GM12878 (cell line): Measurements from ENCODE around the gene FAM120A. TPM values are rescaled to one million over a fixed set of nuclear protein-coding genes. Genes with fewer than 3 reads are reported as not detected.

Experiments
- ATAC-seq: fragments of 200-7000 bp; cut with Tn5 transposase; 3 replicates; pipeline ENCODE4 v1.9.1; 2020; ENCODE audit warnings: mild to moderate bottlenecking, moderate library complexity
- BruUV-seq: library from RNA; stranded (reverse); fragments of 400-500 nt; replicated peaks from 2 replicates; lab custom pipeline; 2021; lab: Mats Ljungman, UMichigan
- CTCF ChIA-PET: fragments of 300-600 bp; sonication (Branson Sonifier 250); formaldehyde crosslinking; extraction: SDS; loops from one replicate; lab custom pipeline; 2021; ENCODE audit warnings: inconsistent platforms; lab: Yijun Ruan, JAX
- POLR2A ChIA-PET: fragments of 350-600 bp; formaldehyde crosslinking; extraction: SDS; loops from one replicate; lab custom pipeline; 2021; ENCODE audit warnings: inconsistent platforms; lab: Charles Lee
- RAD21 ChIA-PET: fragments of 300-600 bp; sonication (Branson Sonifier 250); formaldehyde crosslinking; loops from one replicate; lab custom pipeline; 2023; ENCODE audit warnings: antibody characterized with exemption; ENCODE audit not compliant: unreplicated experiment; lab: Charles Lee
- SMC1A ChIA-PET: fragments of 300-600 bp; sonication (Branson Sonifier 250); formaldehyde crosslinking; loops from one replicate; lab custom pipeline; 2023; ENCODE audit not compliant: unreplicated experiment, uncharacterized antibody; lab: Charles Lee
- DNase-seq: peaks from one replicate; pipeline ENCODE4 v3.0.0-alpha.2; 2011; ENCODE audit warnings: low read depth, low spot score
- FAIRE-seq: peaks from 3 replicates; lab custom pipeline; 2011; peaks lifted over from hg19 to GRCh38; lab: Jason Lieb, UNC
- H2AFZ ChIP-seq: 2 replicates; pipeline ENCODE4 v1.6.0; 2011; ENCODE audit warnings: low read depth, low read length, control low read depth; ENCODE audit not compliant: control insufficient read depth
- H3K27ac ChIP-seq: 2 replicates; pipeline ENCODE4 v1.5.1; 2011; ENCODE audit warnings: control low read depth; ENCODE audit not compliant: control insufficient read depth, insufficient read depth
- H3K27me3 ChIP-seq, 2 experiments: replicated peaks in 1 of 2; 2 replicates each; pipeline versions ENCODE4 v1.6.0 to v1.6.1; 2011; ENCODE audit warnings: low read length in 1 of 2; ENCODE audit not compliant: control insufficient read depth in 2 of 2, insufficient read depth in 2 of 2
- H3K36me3 ChIP-seq, 2 experiments: 2 replicates each; pipeline ENCODE4 v1.5.1; 2011; ENCODE audit warnings: low read length in 1 of 2; ENCODE audit not compliant: control insufficient read depth in 2 of 2, insufficient read depth in 2 of 2
- H3K4me1 ChIP-seq: 2 replicates; pipeline ENCODE4 v1.6.1; 2011; ENCODE audit warnings: mild to moderate bottlenecking, low read length, moderate library complexity, mixed read lengths; ENCODE audit not compliant: control insufficient read depth, insufficient read depth
- H3K4me2 ChIP-seq: 2 replicates; pipeline ENCODE4 v1.6.0; 2011; ENCODE audit warnings: control low read depth; ENCODE audit not compliant: control insufficient read depth, insufficient read depth
- H3K4me3 ChIP-seq: fragments of 200-600 bp; sonication (generic); 2 replicates; pipeline ENCODE4 v1.5.1; 2016
- H3K79me2 ChIP-seq: 2 replicates; pipeline ENCODE4 v1.6.0; 2011; ENCODE audit warnings: low read length; ENCODE audit not compliant: control insufficient read depth, insufficient read depth
- H3K9ac ChIP-seq: 2 replicates; pipeline ENCODE4 v1.8.0; 2011; ENCODE audit warnings: low read length, control low read depth, mixed read lengths; ENCODE audit not compliant: control insufficient read depth, insufficient read depth
- H3K9me3 ChIP-seq: replicated peaks from 3 replicates; pipeline ENCODE4 v1.5.1; 2011; ENCODE audit warnings: mild to moderate bottlenecking, low read length; ENCODE audit not compliant: control insufficient read depth, insufficient read depth
- H4K20me1 ChIP-seq: 2 replicates; pipeline ENCODE4 v1.6.0; 2011; ENCODE audit not compliant: control insufficient read depth, insufficient read depth
- HDGF ChIP-seq: fragments of 450-650 bp; IDR thresholded peaks from 2 replicates; pipeline ENCODE4 v1.6.1; 2016; ENCODE audit warnings: antibody characterized with exemption
- MTA3 ChIP-seq: IDR thresholded peaks from 2 replicates; pipeline ENCODE4 v1.6.1; 2012; ENCODE audit warnings: low read length, inconsistent platforms, borderline replicate concordance
- PML ChIP-seq: IDR thresholded peaks from 2 replicates; pipeline ENCODE4 v1.6.1; 2012; ENCODE audit warnings: low read length, inconsistent platforms
- SIX5 ChIP-seq: IDR thresholded peaks from 2 replicates; pipeline ENCODE4 v1.6.1; 2011; ENCODE audit warnings: mild to moderate bottlenecking, low read depth, low read length, moderate library complexity; ENCODE audit not compliant: severe bottlenecking
- ZBTB11 ChIP-seq: fragments of 450-650 bp; formaldehyde crosslinking; IDR thresholded peaks from 2 replicates; pipeline ENCODE4 v1.5.0; 2022; ENCODE audit warnings: mild to moderate bottlenecking, missing genetic modification characterization
- ZNF24 ChIP-seq: fragments of 450-650 bp; IDR thresholded peaks from 2 replicates; pipeline ENCODE4 v1.6.1; 2017; ENCODE audit warnings: antibody characterized with exemption, mild to moderate bottlenecking
- WGBS: methylation state at CpG from one replicate; pipeline ENCODE4 v1.1.6; 2016; ENCODE audit warnings: low lambda C conversion rate; ENCODE audit not compliant: insufficient replicate concordance, insufficient coverage; ENCODE audit errors: missing lambda C conversion rate; 5-methylcytosine and 5-hydroxymethylcytosine counted together
- in situ Hi-C: fragments of 300-500 bp; cut with MboI; formaldehyde crosslinking; loops from 9 replicates; pipeline ENCODE4 v1.14.3; 2018; ENCODE audit warnings: mixed read lengths
- intact Hi-C: fragments of 100-400 bp; cut with micrococcal nuclease; formaldehyde crosslinking; loops from one replicate; pipeline ENCODE4 v1.14.2; 2022; ENCODE audit not compliant: unreplicated experiment
- polyA plus RNA-seq, 11 experiments: library from polyadenylated mRNA; depleted of rRNA in 4 of 11; unstranded in 6 of 11; stranded (reverse) in 5 of 11; fragments of >200 nt; fragmentation: Nextera tagmentation in 4 of 11; fragmentation: Illumina TruSeq in 1 of 11; extraction: Ambion mirVana in 4 of 11; extraction: Trizol in 1 of 11; gene quantifications; 1 replicate in 1 of 11; 2 replicates in 10 of 11; pipeline versions ENCODE4 v1.2.1 to v1.2.3, GENCODE V29; 2011 to 2016; ENCODE audit warnings: inconsistent platforms in 2 of 11, missing spikeins in 2 of 11, low read depth in 1 of 11
- total RNA-seq, 4 experiments: library from RNA; depleted of rRNA in 3 of 4; stranded (reverse); fragments of >200 nt in 3 of 4; fragmentation: Illumina TruSeq in 1 of 4; extraction: Trizol in 1 of 4; gene quantifications; 2 replicates each; pipeline versions ENCODE4 v1.2.1 to v1.2.3, GENCODE V29; 2013 to 2021
- TF ChIP-seq, protein P1 (sequence below): fragments of 450-650 bp; IDR thresholded peaks from 2 replicates; pipeline ENCODE4 v1.6.1; 2017; ENCODE audit warnings: mild to moderate bottlenecking, low read depth, inconsistent platforms; ENCODE audit not compliant: poor library complexity, severe bottlenecking

The FAM120A gene
- total and polyA plus RNA-seq, 10 of the 15 experiments (the other 5 are each of a cell fraction or from before 2014, with no cell fraction given) = 13.1 to 89.6 (median 52.5) TPM

DNA sequence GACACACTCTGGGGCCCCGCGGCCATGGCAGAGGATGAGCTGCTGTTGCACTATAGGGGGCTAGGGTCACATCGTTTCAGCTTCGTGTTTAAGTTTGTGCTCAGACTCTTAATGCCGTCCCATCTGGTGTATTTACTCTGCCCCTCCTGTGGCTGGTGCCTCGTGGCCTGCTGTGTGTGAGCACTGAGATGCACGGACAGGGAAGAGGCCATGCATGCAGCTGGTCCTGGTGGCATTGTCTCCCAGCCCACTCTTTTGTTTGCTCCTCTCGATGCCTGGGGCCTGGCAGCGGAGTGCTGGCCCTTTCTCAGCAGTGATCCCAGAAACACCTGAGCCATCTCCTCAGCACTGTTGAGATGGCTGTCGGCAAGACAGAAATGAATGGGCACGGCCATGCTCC lies 94.9 kb downstream of the FAM120A start:
- Histone ChIP-seq H3K79me2 (no peaks in the 10 kb centered on the region; the same call in 1 of the 2 replicates), H3K9ac (no peak overlapping the region), H3K27ac (no peak overlapping the region), H3K36me3 (peaks cover 16 to 24% of the 10 kb centered on the region in 2 experiments; a peak in 3 of 4 replicates), H4K20me1 (no peaks in the 10 kb centered on the region), H3K27me3 (no peaks in the 10 kb centered on the region), H2AFZ (no peak overlapping the region), H3K4me2 (no peak overlapping the region), H3K9me3 (no peaks in the 10 kb centered on the region), H3K4me3 (no peak overlapping the region), H3K4me1 (no peaks in the 10 kb centered on the region)
- TF ChIP-seq PML = no peak
- TF ChIP-seq ZNF24 = no peak
- no peak for TF ChIP-seq ZBTB11 (CRISPR knock-in tag)
- TF ChIP-seq HDGF = no peak
- TF ChIP-seq, protein P1, sequence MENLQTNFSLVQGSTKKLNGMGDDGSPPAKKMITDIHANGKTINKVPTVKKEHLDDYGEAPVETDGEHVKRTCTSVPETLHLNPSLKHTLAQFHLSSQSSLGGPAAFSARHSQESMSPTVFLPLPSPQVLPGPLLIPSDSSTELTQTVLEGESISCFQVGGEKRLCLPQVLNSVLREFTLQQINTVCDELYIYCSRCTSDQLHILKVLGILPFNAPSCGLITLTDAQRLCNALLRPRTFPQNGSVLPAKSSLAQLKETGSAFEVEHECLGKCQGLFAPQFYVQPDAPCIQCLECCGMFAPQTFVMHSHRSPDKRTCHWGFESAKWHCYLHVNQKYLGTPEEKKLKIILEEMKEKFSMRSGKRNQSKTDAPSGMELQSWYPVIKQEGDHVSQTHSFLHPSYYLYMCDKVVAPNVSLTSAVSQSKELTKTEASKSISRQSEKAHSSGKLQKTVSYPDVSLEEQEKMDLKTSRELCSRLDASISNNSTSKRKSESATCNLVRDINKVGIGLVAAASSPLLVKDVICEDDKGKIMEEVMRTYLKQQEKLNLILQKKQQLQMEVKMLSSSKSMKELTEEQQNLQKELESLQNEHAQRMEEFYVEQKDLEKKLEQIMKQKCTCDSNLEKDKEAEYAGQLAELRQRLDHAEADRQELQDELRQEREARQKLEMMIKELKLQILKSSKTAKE = no peak
- TF ChIP-seq SIX5 = no peak
- TF ChIP-seq MTA3 = no peak
- intact Hi-C loops (no loop called here), in situ Hi-C loops (no loop called here)
- ATAC-seq (no peak), DNase-seq (no peak), FAIRE-seq (no peak)
- BruUV-seq = no TSS peak
- SMC1A ChIA-PET = no interaction called here
- POLR2A ChIA-PET = no interaction called here
- RAD21 ChIA-PET = no interaction called here
- WGBS = 98% methylated on average over 11 of the region's 11 CpGs
- CTCF ChIA-PET = no interaction called here
